IMR-90 (cell line): ENCODE data around the gene ACSS2. TPM values are rescaled to one million over a fixed set of nuclear protein-coding genes. Genes with fewer than 3 reads are reported as not detected.

Source experiments
- ATAC-seq: fragments of 200-7000 bp; cut with Tn5 transposase; 2 replicates; pipeline ENCODE4 v1.9.1; 2020; ENCODE audit warnings: low read depth, mild to moderate bottlenecking, moderate library complexity
- BruUV-seq: library from RNA; stranded (reverse); fragments of 400-500 nt; replicated peaks from 2 replicates; lab custom pipeline; 2021; lab: Mats Ljungman, UMichigan
- CTCF ChIA-PET: fragments of 300-600 bp; formaldehyde crosslinking; extraction: SDS; loops from one replicate; lab custom pipeline; 2021; ENCODE audit warnings: antibody characterized with exemption; lab: Yijun Ruan, JAX
- POLR2A ChIA-PET: fragments of 300-600 bp; sonication (Branson Sonifier 250); formaldehyde crosslinking; loops from one replicate; lab custom pipeline; 2022; ENCODE audit warnings: antibody characterized with exemption; ENCODE audit not compliant: unreplicated experiment; lab: Charles Lee
- DNase-seq: peaks from one replicate; pipeline ENCODE4 v3.0.0; 2013
- H2AFZ ChIP-seq: replicated peaks from 2 replicates; pipeline ENCODE3; 2013; ENCODE audit warnings: low read length, mild to moderate bottlenecking; ENCODE audit not compliant: poor library complexity
- H2AK5ac ChIP-seq: 2 replicates; pipeline ENCODE4 v1.6.1; 2013; ENCODE audit warnings: low read depth, low read length, inconsistent platforms
- H2AK9ac ChIP-seq: replicated peaks from 2 replicates; pipeline ENCODE3; 2013; ENCODE audit warnings: mild to moderate bottlenecking, low read depth, low read length, moderate library complexity; ENCODE audit not compliant: poor library complexity
- H2BK120ac ChIP-seq: 2 replicates; pipeline ENCODE4 v1.6.1; 2013; ENCODE audit warnings: low read depth, low read length, inconsistent platforms
- H2BK15ac ChIP-seq: 3 replicates; pipeline ENCODE4 v1.6.1; 2013; ENCODE audit warnings: low read depth, low read length, inconsistent platforms
- H2BK20ac ChIP-seq: 2 replicates; pipeline ENCODE4 v1.6.1; 2013; ENCODE audit warnings: low read depth, mild to moderate bottlenecking, inconsistent platforms, low read length, moderate library complexity
- H2BK5ac ChIP-seq: 2 replicates; pipeline ENCODE4 v1.6.1; 2013; ENCODE audit warnings: mild to moderate bottlenecking, low read depth, low read length, inconsistent platforms; ENCODE audit not compliant: poor library complexity, severe bottlenecking
- H3K14ac ChIP-seq: replicated peaks from 2 replicates; pipeline ENCODE4 v1.6.1; 2013; ENCODE audit warnings: low read depth, low read length, inconsistent platforms
- H3K18ac ChIP-seq: 2 replicates; pipeline ENCODE4 v1.6.1; 2013; ENCODE audit warnings: low read depth, low read length, control low read depth
- H3K23ac ChIP-seq: 2 replicates; pipeline ENCODE4 v1.6.1; 2013; ENCODE audit warnings: low read depth, low read length, inconsistent platforms
- H3K27ac ChIP-seq: 2 replicates; pipeline ENCODE4 v1.5.1; 2013; ENCODE audit warnings: mild to moderate bottlenecking, control low read depth, low read length; ENCODE audit not compliant: insufficient read depth
- H3K27me3 ChIP-seq: 2 replicates; pipeline ENCODE4 v1.6.1; 2013; ENCODE audit warnings: low read length; ENCODE audit not compliant: control insufficient read depth, insufficient read depth
- H3K36me3 ChIP-seq: 2 replicates; pipeline ENCODE4 v1.6.1; 2013; ENCODE audit warnings: low read length, mixed read lengths; ENCODE audit not compliant: control insufficient read depth, insufficient read depth
- H3K4ac ChIP-seq: 2 replicates; pipeline ENCODE4 v1.6.1; 2013; ENCODE audit warnings: low read depth, low read length, inconsistent platforms
- H3K4me1 ChIP-seq: 2 replicates; pipeline ENCODE4 v1.6.1; 2013; ENCODE audit warnings: low read length, mixed read lengths; ENCODE audit not compliant: control insufficient read depth, insufficient read depth
- H3K4me2 ChIP-seq: 2 replicates; pipeline ENCODE4 v1.6.1; 2013; ENCODE audit warnings: low read depth, mild to moderate bottlenecking, control low read depth, low read length, moderate library complexity
- H3K4me3 ChIP-seq: 2 replicates; pipeline ENCODE4 v1.5.1; 2013; ENCODE audit warnings: low read depth, mild to moderate bottlenecking, control low read depth, low read length, moderate library complexity; ENCODE audit not compliant: insufficient read depth
- H3K56ac ChIP-seq: 2 replicates; pipeline ENCODE4 v1.6.1; 2013; ENCODE audit warnings: low read length, inconsistent platforms; ENCODE audit not compliant: insufficient read depth; ENCODE audit errors: extremely low read depth
- H3K79me1 ChIP-seq, 2 experiments: 2 replicates each; pipeline ENCODE4 v1.6.1; 2013; ENCODE audit warnings: low read length in 2 of 2, inconsistent platforms in 1 of 2, low read depth in 1 of 2
- H3K9ac ChIP-seq: 2 replicates; pipeline ENCODE4 v1.6.1; 2013; ENCODE audit warnings: low read depth, low read length, control low read depth
- H3K9me1 ChIP-seq: 2 replicates; pipeline ENCODE4 v1.6.1; 2013; ENCODE audit warnings: low read length, inconsistent platforms; ENCODE audit not compliant: insufficient read depth
- H3K9me3 ChIP-seq: 2 replicates; pipeline ENCODE4 v1.6.1; 2013; ENCODE audit warnings: low read length; ENCODE audit not compliant: control insufficient read depth, insufficient read depth
- H4K20me1 ChIP-seq: 2 replicates; pipeline ENCODE4 v1.6.1; 2013; ENCODE audit warnings: low read length, inconsistent platforms; ENCODE audit not compliant: insufficient read depth
- H4K5ac ChIP-seq: 2 replicates; pipeline ENCODE4 v1.6.1; 2013; ENCODE audit warnings: mild to moderate bottlenecking, low read depth, low read length, control low read depth
- H4K8ac ChIP-seq, 2 experiments: 2 replicates each; pipeline ENCODE4 v1.6.1; 2013; ENCODE audit warnings: low read depth in 2 of 2, low read length in 2 of 2, control low read depth in 1 of 2, inconsistent platforms in 1 of 2
- H4K91ac ChIP-seq: 2 replicates; pipeline ENCODE4 v1.6.1; 2013; ENCODE audit warnings: low read depth, low read length, inconsistent platforms; ENCODE audit not compliant: insufficient read depth
- BHLHE40 ChIP-seq: fragments of 150-350 bp; IDR thresholded peaks from 2 replicates; pipeline ENCODE4 v1.6.1; 2016; ENCODE audit warnings: mild to moderate bottlenecking, low read depth, low read length
- CEBPB ChIP-seq: IDR thresholded peaks from 2 replicates; pipeline ENCODE4 v1.6.1; 2012; ENCODE audit warnings: low read depth, low read length, improper control_type of control experiment
- MAZ ChIP-seq: IDR thresholded peaks from 2 replicates; pipeline ENCODE4 v1.6.1; 2012; ENCODE audit warnings: low read depth, mild to moderate bottlenecking, low read length, improper control_type of control experiment, moderate library complexity, borderline replicate concordance
- MXI1 ChIP-seq: IDR thresholded peaks from 2 replicates; pipeline ENCODE4 v1.6.1; 2012; ENCODE audit warnings: low read depth, mild to moderate bottlenecking, low read length, moderate library complexity, borderline replicate concordance
- POLR2A ChIP-seq: IDR thresholded peaks from 2 replicates; pipeline ENCODE4 v1.6.1; 2012; ENCODE audit warnings: mild to moderate bottlenecking, low read depth, low read length
- RFX5 ChIP-seq: IDR thresholded peaks from 2 replicates; pipeline ENCODE4 v1.8.0; 2012; ENCODE audit warnings: low read depth, mild to moderate bottlenecking, low read length, moderate library complexity
- SMC3 ChIP-seq: fragments of 150-350 bp; IDR thresholded peaks from 2 replicates; pipeline ENCODE4 v1.6.1; 2016; ENCODE audit warnings: low read depth, mild to moderate bottlenecking, antibody characterized with exemption, low read length, moderate library complexity
- WGBS, 2 experiments: methylation state at CpG; one replicate each; pipeline versions ENCODE4 v1.1.5 to v1.1.7; 2013; ENCODE audit warnings: missing lambda C conversion rate in 2 of 2; ENCODE audit not compliant: insufficient read length in 1 of 2; ENCODE audit errors: extremely low coverage in 2 of 2; 5-methylcytosine and 5-hydroxymethylcytosine counted together
- dilution Hi-C: fragments of 300-500 bp; cut with HindIII; formaldehyde crosslinking; loops from one replicate; pipeline ENCODE4 v1.14.3; 2018; ENCODE audit warnings: low sequenced_read_pairs; ENCODE audit not compliant: unreplicated experiment
- in situ Hi-C: fragments of 300-500 bp; cut with MboI; formaldehyde crosslinking; loops from 3 replicates; pipeline ENCODE4 v1.14.3; 2019; ENCODE audit warnings: low sequenced_read_pairs, inconsistent platforms, mixed read lengths
- intact Hi-C: fragments of 100-400 bp; cut with micrococcal nuclease; formaldehyde crosslinking; loops from 2 replicates; pipeline ENCODE4 v1.10.0; 2022
- polyA plus RNA-seq, 3 experiments: library from polyadenylated mRNA; depleted of rRNA; stranded (reverse); fragments of >200 nt; gene quantifications; 2 replicates each; pipeline ENCODE4 v1.2.3, GENCODE V29; 2012; ENCODE audit warnings: low replicate concordance in 1 of 3
- total RNA-seq: library from RNA; depleted of rRNA; stranded (reverse); fragments of >200 nt; gene quantifications from 2 replicates; pipeline ENCODE4 v1.2.3, GENCODE V29; 2012
- TF ChIP-seq, protein P1 (sequence below): fragments of 150-350 bp; IDR thresholded peaks from 2 replicates; pipeline ENCODE4 v1.6.1; 2017; ENCODE audit warnings: mild to moderate bottlenecking, antibody characterized with exemption, low read length, low read depth

ACSS2 gene
- total and polyA plus RNA-seq, 2 of the 4 experiments (the other 2 are of a cell fraction) = 26.9 to 46.4 TPM

DNA sequence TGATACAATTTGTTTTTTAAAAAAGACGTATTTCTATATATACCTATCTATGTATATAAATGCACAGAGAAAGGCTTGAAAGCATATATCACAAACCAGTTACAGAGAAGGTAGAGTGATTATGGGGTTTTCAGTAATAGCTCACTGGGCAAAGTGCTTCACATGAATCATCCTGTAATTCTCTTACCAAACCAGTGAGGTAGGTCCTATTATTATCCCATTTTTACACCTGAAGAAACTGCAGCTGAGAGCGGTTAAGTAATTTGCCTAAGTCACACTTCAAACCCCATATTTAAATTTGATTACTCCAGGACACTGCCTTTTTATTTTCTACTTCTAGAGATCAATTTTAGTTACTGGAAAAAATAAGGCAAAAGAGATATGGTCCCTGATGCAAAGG is 74.8 kb downstream of the ACSS2 start:
- intact Hi-C loops = no loop called here
- H3K23ac ChIP-seq = no peak overlapping the region
- H2AK9ac ChIP-seq = no peak overlapping the region
- no peak for DNase-seq
- ATAC-seq = no peak
- no peak overlapping the region for H4K91ac ChIP-seq
- no peaks in the 10 kb centered on the region for H4K20me1 ChIP-seq
- no peaks in the 10 kb centered on the region for H3K27me3 ChIP-seq
- no peak overlapping the region for H3K18ac ChIP-seq
- H3K56ac ChIP-seq = no peak overlapping the region
- no peak overlapping the region for H2AFZ ChIP-seq
- TF ChIP-seq MXI1 (no peak), SMC3 (no peak), POLR2A (no peak), RFX5 (no peak), MAZ (no peak), CEBPB (no peak), BHLHE40 (no peak)
- TF ChIP-seq, protein P1, sequence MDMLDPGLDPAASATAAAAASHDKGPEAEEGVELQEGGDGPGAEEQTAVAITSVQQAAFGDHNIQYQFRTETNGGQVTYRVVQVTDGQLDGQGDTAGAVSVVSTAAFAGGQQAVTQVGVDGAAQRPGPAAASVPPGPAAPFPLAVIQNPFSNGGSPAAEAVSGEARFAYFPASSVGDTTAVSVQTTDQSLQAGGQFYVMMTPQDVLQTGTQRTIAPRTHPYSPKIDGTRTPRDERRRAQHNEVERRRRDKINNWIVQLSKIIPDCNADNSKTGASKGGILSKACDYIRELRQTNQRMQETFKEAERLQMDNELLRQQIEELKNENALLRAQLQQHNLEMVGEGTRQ = no peak
- no peak overlapping the region for H3K4me3 ChIP-seq
- ChIA-PET POLR2A (no interaction called here), CTCF (interaction anchor here (0.6 to 1.4 kb wide), 3 partner anchors 28 to 77 kb away, joined by 3 to 4 read pairs (median 4); partner anchors contain the start of gene ACSS2)
- H2BK15ac ChIP-seq = no peak overlapping the region
- H3K27ac ChIP-seq = no peak overlapping the region
- dilution Hi-C loops = no loop called here
- H4K5ac ChIP-seq = no peak overlapping the region
- no peak overlapping the region for H3K14ac ChIP-seq
- no peak overlapping the region for H3K4ac ChIP-seq
- H3K79me1 ChIP-seq = peaks cover 13 to 36% of the 10 kb centered on the region in 2 experiments; a peak in 3 of 4 replicates
- H2BK120ac ChIP-seq = no peak overlapping the region
- no peak overlapping the region for H2AK5ac ChIP-seq
- in situ Hi-C loops = no loop called here
- H4K8ac ChIP-seq = no peak overlapping the region
- peaks cover 3% of the 10 kb centered on the region for H3K36me3 ChIP-seq
- H3K9me3 ChIP-seq = no peaks in the 10 kb centered on the region
- no peak overlapping the region for H3K9ac ChIP-seq
- H2BK5ac ChIP-seq = no peak overlapping the region
- no TSS peak for BruUV-seq
- no peak overlapping the region for H2BK20ac ChIP-seq
- H3K4me1 ChIP-seq = peaks cover 5% of the 10 kb centered on the region
- WGBS, 2 experiments = no CpG with 5 or more reads among the region's 2 CpGs
- H3K9me1 ChIP-seq = peaks cover 9% of the 10 kb centered on the region
- H3K4me2 ChIP-seq = no peak overlapping the region
